Breast epithelium (tissue), 3 donors: Measurements from ENCODE around the gene SLC5A2.

Source experiments
- POLR2A ChIP-seq: fragments of 450-650 bp; IDR thresholded peaks from one replicate; pipeline ENCODE4 v1.6.1; 2016; ENCODE audit warnings: antibody characterized with exemption, mild to moderate bottlenecking, moderate library complexity
- POLR2AphosphoS5 ChIP-seq, 3 donors: sonication (generic); formaldehyde crosslinking; IDR thresholded peaks; one replicate each; pipeline ENCODE4 v1.6.1; 2017; ENCODE audit warnings: antibody characterized with exemption in 3 of 3
- TF ChIP-seq, protein P1 (sequence below), 3 donors: fragments of 450-650 bp; IDR thresholded peaks; one replicate each; pipeline ENCODE4 v1.5.1; 2016 to 2017; ENCODE audit warnings: antibody characterized with exemption in 3 of 3, mild to moderate bottlenecking in 3 of 3, moderate library complexity in 3 of 3

DNA sequence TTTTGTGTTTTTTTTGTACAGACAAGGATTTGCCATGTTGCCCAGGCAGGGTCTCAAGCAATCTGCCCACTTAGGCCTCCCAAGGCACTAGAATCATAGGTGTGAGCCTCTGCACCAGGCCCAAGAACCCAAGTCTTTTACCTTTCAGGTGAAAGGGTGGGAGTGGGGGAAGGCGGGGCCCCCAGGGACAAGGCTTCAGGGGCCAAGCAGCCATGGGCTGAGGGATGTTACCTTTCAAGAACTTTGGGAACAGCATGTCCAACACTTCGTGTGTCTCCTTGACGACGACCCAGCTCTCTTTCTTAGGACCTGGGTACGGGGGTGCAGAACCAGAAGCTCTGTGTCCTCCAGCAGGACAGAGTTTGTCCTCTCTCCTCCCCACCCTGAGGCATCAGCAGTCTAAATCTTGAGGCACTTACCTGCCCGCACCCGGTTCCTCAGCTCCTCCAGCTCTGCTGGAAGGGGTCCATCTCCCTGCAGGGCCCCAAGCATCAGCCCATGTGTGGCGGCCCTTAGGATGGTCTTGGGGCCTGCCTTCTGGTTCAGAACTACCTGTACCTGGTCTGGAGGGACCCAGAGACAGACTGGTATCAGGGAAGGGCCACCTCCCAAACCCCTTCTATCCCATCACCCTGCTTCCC, 9.0 kb downstream of the SLC5A2 start:
- TF ChIP-seq, protein P1, sequence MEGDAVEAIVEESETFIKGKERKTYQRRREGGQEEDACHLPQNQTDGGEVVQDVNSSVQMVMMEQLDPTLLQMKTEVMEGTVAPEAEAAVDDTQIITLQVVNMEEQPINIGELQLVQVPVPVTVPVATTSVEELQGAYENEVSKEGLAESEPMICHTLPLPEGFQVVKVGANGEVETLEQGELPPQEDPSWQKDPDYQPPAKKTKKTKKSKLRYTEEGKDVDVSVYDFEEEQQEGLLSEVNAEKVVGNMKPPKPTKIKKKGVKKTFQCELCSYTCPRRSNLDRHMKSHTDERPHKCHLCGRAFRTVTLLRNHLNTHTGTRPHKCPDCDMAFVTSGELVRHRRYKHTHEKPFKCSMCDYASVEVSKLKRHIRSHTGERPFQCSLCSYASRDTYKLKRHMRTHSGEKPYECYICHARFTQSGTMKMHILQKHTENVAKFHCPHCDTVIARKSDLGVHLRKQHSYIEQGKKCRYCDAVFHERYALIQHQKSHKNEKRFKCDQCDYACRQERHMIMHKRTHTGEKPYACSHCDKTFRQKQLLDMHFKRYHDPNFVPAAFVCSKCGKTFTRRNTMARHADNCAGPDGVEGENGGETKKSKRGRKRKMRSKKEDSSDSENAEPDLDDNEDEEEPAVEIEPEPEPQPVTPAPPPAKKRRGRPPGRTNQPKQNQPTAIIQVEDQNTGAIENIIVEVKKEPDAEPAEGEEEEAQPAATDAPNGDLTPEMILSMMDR (IDR thresholded peaks at IDR 0.05) = no peak
- TF ChIP-seq POLR2A = no peak
- TF ChIP-seq POLR2AphosphoS5 (IDR thresholded peaks at IDR 0.05) = no peak
